T1000 (cell line): Measurements from ENCODE around the gene SLC22A3.
"Not testable (repeated sequence)": the region's sequence is repeated elsewhere in the genome, so short reads cannot be mapped to it uniquely, and the experiment has no call there.

Source experiments
- DNase-seq: peaks from one replicate; lab custom pipeline; 2025; ENCODE audit warnings: mixed read lengths; lab: John Stamatoyannopoulos, UW

The SLC22A3 gene

DNA sequence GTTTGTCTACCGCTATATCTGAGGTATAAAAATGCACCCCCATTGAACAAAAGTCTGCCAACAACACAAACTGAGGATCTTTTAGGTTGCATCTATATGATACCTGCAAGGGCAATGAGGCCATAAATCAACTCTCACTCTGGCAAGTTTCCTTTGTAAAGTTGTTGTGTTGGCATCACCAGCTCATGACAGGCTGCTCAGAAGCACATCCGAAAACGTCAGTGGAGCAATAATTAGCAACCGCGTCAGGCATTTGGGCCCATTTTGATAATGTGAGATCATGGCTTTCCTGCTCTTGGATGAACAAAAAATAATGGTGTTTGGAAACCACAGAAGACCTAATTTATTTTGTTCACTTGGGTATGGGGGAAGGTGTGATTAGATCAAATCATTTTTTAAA lies 12.0 kb upstream of the SLC22A3 start:
- DNase-seq = no peak

DNA sequence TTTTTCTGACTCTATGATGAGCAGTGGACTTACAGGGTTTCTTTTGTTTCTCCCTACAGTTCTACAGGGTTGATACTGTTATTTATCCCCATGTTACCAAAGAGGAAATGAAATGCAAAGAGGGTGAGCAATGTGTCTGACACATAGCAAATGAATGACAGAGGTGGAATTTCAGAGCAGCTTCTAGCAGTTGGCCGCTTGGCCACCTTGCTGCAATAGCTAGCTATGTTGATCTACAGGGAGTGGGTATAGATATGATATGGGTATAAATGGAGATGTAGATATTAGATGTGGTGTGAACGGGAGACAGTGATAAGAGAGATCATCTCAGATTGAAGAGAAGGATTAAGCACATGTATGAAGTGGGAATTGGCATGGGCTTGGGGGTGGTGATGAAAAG lies 10.9 kb upstream of the SLC22A3 start:
- no peak for DNase-seq

DNA sequence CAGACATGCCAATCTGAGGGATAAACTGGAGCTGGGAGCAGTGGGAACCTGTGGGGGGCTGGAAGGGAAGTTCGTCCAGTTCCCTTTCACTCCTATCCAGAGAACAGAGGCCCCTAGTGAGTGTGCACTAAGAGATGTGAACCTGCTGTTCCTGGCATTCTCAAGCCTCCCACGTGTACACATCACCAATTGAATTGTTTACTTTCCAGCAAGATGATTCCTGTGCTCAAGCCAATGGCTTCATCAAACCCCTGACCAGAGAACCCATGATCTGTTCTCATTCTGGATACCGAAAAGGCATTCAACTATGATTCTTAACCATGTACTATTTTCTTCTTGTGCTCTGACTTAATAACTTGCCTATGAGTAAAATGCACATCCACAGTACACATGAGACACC lies 10.2 kb upstream of the SLC22A3 start:
- no peak for DNase-seq

DNA sequence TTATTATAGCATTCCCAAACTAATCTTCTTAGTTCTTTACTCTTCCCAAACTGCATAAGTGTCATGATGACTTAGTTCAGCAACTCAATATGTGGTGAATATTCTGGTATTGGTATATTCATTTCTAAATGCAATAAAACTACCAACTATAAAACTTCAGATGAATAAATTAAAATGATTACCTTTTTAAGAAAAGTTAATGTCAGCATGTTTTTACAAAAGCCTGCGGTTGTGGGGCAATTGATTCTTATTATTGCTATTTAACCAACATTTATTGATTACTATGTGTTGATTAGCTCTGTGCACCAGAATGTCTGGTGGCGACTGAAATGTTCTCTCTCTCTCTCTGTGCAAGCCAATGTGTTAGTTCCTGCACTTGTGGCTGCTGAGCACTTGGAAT lies 5.0 kb upstream of the SLC22A3 start:
- DNase-seq = no peak

DNA sequence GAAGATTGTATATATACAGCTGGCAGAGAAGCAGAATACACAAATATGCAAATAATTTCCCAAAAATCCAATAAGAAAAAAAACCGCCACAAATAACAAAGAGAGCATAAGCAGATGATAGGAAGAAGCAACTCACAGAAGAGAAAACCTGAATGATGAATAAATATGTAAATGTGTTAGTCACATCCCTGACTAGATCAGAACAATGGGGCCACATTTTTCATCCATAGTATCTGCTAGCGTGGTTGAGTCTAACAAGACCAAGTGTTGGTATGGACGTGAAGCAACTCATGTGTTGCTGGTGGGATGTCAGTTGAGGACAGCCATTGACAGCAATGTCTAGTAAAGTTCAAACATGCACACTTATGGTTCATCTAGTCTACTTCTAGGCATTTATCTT lies 3.9 kb upstream of the SLC22A3 start:
- no peak for DNase-seq

DNA sequence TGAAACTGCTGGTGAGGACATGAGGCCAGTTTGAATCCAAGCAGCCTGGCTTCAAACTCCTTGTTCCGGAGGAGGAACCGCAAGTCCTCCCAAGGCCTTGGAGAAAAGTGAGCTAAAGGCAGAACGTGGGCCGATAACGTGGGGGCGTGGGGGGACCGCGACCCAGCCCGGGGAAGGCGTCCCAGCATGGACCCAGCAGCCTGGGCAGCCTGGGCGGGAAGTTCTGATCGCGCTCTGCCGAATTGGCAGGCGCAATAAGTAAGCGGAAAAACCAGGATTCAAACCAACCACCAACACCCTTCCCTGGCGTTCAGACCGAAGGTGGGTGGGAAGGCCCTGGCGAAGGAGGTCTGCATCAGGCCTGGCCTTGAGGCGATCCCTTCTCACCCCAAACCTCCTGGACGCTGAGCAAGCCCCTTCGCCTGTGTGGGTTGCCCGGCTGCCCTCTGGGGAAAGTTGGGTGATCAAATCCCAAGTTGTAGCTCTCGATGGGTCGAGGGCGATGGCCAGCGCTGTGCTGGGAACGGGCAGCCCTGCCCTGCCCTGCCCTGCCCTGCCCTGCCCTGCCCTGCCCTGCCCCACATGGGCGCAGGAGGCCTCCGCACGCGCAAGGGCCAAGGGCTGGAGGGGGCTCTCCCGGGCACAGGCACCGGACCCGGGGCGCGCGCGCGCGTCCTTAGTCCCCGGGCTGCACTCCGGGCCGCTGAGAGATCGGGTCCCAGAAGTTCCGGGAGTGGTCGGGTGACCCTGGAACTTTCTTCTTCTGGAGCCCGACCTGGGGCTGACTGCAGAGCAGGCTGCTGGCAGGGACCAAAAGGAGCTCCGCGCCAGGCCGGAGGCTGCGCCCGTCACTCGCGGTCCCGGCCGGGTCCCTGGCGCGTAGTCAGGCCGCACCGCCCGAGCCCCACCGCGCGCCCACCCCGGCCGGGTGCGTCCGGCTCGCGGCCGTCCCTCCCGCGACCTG lies 637 bp upstream of the SLC22A3 start:
- no peak for DNase-seq

DNA sequence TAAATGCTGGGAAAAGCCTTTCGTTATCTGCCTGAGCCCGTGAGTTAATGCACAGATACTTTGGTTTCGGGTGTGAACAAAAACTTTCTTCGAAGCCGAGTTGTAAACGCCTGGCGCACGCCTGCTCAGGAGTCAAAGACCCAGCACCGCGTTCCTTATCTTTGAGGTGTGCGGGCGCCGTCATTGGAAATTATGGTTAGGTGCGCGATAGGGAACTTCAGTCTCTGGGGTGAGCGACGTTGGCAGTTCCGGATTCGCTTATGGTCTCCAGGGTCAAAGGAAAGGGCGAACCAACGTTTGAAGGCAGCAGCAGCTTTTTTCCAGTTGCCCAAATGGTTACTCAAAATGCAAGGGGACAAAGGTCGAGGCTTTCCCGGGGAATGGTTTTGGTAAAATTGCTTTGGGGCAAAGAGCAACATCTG lies 853 bp downstream of the SLC22A3 start:
- DNase-seq = no peak

DNA sequence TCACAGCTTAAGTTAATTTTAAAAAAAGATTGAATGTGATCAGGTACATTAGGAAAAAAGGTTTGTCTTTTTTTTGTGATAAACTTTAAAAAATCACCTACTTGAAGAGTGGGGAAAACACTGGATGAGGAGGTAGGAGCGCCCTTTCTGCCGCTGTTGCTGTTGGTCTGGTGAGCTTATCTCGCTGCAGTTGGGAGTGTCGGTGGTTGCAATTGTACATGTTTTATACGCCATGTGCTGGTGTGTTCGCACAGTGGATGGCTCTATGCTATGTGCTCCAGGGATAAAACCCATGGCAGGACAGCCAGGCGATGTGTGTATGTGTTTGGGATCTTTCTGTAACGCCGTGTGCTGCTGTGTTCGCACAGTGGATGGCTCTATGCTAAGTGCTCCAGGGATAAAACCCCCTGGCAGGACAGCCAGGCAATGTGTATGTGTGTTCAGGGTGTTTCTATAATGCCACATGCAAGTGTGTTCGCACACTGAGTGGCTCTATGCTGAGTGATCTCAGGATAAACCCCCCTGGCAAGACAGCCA lies 1.7 kb downstream of the SLC22A3 start:
- DNase-seq = no peak

DNA sequence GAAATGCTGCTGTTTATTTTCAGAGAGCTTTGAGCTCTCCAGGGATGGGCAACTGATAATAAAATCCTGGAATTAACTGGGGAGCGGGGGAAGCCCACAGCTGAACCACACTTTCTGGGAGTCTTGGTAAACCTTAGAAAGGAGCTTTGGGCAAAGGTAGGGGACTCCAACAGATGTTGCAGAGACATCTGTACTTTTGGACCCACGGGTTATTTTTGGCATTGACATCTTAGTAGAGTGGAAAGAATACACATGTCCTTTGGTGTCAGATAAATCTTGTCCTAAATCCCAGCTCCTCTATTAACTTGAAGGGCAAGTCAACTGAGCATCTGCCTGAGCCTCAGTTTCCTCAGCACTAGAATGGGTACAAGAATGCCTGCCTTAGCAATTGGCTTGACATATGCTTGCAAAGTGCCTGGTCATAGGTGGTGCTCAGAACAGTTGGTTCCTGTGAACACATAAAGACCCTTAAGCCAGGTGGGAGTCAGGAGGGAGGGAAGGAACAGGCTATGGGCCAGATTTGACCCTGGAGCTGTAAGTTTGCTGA lies 5.8 kb downstream of the SLC22A3 start:
- DNase-seq = no peak

DNA sequence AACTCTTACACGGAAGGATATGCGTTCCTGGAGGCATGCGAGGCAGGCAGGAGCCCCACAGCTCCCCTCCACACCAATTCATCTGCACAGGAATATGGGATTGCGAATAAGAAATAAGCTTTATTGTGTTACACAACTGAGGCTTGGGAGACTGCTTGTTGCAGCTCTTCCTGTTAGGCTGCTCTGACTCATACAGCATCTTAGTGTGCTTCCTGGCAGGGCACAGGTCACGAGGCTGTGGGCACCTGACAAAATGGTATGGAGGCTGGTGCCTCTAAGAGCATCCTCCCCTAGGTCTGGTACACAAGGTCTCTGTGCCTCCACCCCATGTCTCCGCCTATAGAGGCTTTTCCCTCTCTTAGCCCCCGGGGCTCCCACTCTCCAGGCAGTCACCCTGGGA lies 6.8 kb downstream of the SLC22A3 start:
- no peak for DNase-seq

DNA sequence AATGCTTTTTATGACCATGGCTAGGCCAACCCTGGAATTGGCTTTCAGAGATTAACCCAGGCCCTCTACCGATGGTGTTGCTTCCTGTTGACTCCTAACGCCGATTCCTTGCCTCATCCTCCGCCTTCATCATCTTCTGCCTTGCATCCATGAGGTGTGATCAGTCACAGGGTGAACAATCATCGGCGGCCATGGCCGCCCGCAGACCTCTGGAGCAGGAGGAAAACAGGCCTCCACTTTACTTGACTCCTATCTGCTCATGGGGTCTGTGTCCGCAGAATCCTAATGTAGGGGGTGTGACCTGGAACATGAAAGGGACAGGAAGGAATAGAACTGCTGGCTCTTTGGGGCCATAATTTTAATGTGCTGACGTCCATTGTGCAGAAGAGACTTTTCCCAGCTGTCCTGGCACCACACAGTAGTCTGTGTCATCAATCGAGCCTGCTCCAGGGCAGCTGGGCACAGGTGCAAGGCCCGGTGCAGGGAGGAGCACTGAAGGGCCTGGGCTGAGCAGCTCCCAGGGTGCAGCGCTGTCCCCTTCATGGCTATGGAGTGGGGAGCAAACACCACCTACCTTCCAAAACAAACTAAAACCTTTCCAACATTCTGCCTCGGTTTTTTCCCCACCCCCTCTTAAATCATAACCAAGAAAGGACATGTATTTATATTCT lies 8.0 kb downstream of the SLC22A3 start:
- DNase-seq = no peak

DNA sequence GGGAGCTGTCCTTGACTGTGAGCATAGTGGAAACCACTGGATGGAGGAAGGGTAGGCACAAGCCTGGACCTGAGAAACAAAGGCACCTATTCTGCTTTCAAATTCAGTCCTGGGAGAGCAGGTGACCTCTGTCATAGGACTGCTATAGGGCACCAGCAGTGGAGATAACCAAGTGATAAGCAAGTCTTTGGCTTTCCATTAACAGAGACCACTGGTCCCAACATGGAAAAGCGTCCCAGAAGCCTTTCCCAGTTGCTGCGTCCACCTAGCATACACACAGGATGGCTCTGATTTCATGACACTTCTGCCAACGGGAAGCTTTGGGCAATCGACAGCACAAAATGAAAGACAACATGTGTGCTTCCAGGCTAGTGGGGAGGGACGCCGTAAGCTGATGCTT lies 8.9 kb downstream of the SLC22A3 start:
- no peak for DNase-seq

DNA sequence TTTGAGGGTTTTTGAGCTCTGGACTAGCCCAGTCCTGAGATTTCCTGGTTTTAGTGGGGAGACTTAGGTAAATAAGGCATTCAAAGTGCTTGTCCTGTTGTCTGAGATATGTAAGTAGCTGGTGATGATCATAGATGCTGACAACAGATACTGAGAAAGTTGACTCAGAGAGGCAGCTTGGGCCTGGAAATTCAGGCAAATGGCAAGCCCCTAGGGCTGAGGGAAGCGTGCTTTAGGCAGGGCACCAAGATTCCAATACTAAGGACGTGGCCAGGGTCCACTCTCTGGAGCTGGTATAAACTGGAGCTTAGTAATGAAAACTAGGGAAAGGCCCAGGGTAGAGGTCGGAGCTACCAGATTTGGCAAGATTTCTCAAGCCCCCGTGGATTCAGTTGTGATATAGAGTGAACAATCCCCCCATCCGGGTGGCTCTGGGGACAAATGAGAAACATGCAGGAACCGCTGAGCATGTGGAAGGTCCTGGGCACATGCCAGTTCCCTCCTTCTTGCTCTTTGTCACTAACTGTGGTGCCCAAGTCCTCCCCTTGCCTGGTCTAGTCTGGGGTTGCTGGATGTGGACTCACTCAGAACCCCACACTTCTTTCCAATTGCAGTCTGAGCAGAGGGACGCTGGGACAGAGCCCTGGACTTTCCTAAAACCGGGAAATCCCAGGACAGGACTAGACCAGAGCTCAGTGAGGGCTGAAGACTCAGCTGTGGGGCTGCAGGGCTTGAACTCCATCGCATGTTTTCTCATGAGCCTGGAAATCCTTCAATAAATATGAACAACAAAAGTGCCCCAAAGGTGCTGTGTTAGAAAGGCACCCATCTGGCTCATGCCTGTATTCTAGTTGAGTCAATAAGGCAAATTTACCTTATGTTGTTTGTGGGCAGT lies 10.3 kb downstream of the SLC22A3 start:
- DNase-seq = no peak

DNA sequence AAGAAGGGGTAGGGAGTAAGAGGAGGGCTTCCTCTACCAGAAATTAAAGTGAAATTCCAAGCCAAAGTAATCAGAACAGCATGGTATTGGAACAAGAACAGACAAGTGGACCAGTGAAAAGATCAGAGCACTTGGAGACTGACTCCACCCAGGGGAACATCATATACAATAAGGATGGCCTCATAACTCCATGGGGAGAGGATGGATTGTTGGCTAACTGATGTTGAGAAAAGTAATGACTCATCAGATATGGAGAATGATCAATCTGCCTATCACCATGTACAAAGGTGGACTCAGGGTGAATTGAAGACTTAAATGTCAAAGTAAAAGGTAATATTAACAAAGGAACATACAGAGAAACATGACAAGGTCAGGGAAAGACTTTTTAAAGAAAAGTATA lies 12.8 kb downstream of the SLC22A3 start:
- no peak for DNase-seq

DNA sequence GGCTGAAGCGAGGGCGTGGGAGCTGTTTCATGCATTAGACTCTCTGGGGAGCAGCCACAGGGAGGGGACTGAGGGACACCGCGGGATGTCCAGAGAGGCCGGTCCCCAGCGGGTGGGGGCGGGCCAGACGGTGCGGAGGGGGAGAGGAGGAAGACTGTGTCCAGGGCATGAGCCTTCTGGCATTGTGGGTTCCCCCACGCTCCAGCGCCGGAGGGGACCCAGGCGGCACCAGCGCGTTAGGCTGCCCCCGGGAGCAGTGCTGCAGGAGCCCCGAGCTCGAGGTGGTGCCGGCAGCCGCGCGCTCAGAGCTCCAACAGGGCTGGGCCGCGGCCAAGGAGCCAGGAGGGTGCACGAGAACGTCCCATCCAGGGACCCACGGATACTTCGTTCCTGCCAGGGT lies 14.4 kb downstream of the SLC22A3 start:
- DNase-seq = no peak

DNA sequence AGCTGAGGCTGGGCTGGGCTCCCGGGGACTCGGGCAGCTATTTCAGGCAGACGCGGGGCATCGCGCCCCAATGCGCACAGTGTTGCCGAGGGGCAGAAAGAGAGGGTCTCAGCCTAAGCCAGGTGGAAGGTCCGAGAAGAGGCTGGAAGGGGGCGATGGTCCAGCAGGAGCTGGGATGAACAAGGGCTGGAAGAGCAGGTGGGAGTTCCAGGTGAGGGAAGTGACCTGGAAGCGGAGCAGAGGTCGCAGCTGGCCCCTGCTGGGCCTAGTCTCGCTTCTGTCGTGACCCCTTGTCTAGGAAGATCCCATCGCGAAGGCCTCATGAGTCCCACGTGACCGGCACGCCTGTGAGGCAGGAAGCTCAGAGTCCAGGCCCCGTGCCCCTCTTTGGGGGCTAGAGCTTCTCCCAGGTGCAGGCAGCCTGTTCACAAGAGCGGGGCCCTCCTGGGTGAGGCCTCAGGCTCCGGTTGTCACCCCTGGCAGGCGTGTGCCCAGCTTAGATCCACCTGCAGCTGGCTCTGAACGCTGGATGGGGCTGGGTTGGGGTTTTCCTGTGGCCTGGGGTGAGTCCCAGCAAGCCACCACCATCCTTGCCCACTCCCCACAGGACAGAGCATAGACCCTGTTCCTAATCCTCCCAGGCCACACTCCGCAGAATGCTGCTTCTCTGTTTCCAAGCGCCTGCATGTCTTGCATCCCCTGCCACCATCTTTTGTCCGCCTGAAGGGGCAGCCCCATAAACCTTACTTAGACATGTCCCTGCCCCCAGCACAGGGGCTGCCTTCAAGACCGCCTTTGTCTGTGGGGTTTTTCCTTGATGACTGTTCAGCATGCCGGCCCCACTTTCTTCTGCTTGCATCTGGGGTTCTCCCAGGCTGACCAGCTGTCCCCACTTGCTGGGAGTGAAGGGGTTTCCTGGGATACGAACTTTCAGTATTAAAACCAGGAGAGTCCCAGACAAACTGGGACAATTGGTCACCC lies 15.1 kb downstream of the SLC22A3 start:
- no peak for DNase-seq

DNA sequence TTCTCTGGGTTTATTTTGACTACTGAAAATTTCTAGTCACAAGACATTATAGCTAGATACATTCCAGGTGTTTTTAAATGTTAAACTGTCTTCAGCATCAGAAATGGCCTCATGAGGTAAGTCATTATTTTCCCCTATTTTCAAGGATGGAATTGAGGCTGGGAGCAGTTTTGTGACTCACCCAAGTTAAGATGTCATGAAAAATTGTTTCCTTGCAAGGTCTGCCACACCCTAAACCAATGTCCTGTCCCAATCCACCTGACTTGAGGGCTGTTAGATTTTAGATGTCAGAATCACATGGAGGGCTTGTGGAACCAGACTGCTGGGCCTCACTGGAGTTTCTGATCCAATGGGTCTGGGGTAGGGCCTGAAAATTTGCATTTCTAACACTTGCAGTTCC lies 16.9 kb downstream of the SLC22A3 start:
- no peak for DNase-seq

DNA sequence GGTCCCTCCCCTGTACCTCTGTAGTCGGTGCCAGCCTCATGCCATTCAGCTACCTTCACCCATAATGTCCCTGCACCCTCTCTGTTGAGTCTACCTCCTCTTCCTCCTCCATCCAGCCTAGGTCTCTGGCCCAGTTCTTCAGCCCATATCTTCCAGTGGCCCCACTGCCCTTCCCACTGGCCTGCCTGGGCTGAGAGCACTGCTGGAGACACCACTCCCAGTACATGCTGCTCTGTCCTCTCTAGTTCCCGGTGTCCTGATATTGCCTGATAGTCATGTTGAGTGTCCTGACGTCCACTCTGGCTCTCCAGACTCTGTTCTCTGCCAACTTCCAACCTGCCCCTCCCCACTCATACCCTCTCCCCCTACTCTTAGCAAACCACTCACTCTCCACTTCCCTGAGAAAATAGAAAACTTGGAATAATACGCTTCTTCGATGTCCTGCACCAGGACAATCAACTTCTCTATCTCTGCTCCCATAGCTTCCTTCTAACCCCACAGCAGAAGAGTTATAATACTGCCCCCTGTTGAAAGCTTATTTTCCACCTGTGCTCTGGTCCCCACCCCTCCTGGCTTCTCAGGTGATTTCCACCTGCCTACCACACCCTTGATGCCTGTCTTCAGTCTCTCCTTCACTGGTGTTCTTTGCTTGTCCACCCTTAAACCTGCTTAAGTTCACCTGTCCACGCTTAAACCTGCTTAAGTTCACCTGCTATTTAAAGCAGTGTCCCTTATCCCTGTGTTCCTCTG lies 19.8 kb downstream of the SLC22A3 start:
- DNase-seq = no peak

DNA sequence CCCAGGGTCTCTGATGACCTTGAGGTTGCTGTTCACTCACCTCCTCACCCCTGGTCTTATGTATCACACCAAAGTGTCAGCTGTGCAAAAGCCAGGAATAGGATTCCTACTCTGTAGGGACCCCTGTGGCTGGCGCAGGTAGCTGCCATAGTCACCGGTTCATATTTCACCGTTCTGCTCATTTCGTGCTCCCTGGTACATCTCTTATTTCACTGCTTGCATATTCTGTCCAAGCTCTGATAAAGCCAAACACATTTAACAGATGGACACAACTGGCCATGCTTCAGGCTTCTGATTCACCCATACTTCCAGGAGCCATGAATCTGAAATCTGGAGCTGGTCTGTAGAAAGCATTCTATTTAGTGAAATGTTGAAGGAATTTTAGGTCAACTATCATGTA lies 20.5 kb downstream of the SLC22A3 start:
- no peak for DNase-seq

DNA sequence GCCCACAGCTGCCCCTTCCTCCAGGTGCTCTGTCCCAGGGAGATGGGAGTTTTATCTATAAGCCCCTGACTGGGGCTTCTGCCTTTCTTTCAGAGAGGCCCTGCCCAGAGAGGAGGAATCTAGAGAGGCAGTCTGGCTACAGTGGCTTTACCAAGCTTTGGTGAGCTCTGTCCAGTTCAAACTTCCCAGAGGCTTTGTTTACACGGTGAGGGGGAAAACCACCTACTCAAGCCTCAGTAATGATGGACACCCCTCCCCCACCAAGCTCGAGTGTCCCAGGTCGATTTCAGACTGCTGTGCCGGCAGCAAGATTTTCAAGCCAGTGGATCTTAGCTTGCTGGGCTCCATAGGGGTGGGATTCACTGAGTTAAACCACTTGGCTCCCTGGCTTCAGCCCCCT lies 25.4 kb downstream of the SLC22A3 start:
- DNase-seq = not testable (repeated sequence)
